Measurements from ENCODE around the gene APC. TPM values are rescaled to one million over a fixed set of nuclear protein-coding genes. Genes with fewer than 3 reads are reported as not detected.

APC gene
- total RNA-seq (2022) (24.9 and 31.8 TPM in 2 replicates), Bru-seq, nascent RNA (percentile 74 among the genes with signal in this experiment), BruChase-seq, experiment 1, labeled RNA remaining after a 6-hour chase (percentile 78 among the genes with signal in this experiment), BruChase-seq, experiment 2, labeled RNA remaining after a 2-hour chase (percentile 78 among the genes with signal in this experiment)
- long read RNA-seq, partial matches to known transcripts: 0 of 5 reads
- long read RNA-seq, other reads (novel, unspliced or antisense): 5 of 5 reads

GRCh38 chr5:112737463-112738190 is at the start of gene APC:
Gene APC, plus strand, starts transcription at chr5:112737885. Its CDS starts 17,006 bp downstream, at chr5:112754891.
- intact Hi-C loops (cut with micrococcal nuclease): loop anchor here (5.0 kb wide), 1 partner anchor 45 kb away; no protein-coding TSS in a partner anchor
- POLR2A ChIA-PET: interaction anchor here (0.8 to 4.7 kb wide), 11 partner anchors 8 to 317 kb away, joined by 3 to 44 read pairs (median 6); partner anchors contain the start of gene SRP19
- BruUV-seq (replicated peaks): no TSS peak
- TF ChIP-seq CTCF (IDR thresholded peaks at IDR 0.05; ENCODE audit: unreplicated experiment): no peak
- H3K27me3 Mint-ChIP-seq (ENCODE audit: insufficient read depth, unreplicated experiment): no peaks in the 10 kb centered on the region
- H3K4me1 Mint-ChIP-seq (ENCODE audit: insufficient read depth, unreplicated experiment): peaks cover 6% of the 10 kb centered on the region
- no peaks in the 10 kb centered on the region for H3K9me3 Mint-ChIP-seq (ENCODE audit: unreplicated experiment)
- CTCF ChIA-PET: interaction anchor here (0.6 to 6.2 kb wide), 6 partner anchors 14 to 191 kb away, joined by 3 to 38 read pairs (median 4); no protein-coding TSS in a partner anchor
- DNase-seq (ENCODE audit: unreplicated experiment): peak; percentile 91
- no peaks in the 10 kb centered on the region for H3K36me3 Mint-ChIP-seq (ENCODE audit: insufficient read depth, unreplicated experiment)
- H3K27ac Mint-ChIP-seq (ENCODE audit: low read depth, unreplicated experiment): peak within 1 kb of the TSS; percentile 92
- H3K4me3 Mint-ChIP-seq (ENCODE audit: unreplicated experiment): peak within 1 kb of the TSS; percentile 92

- no TSS peak for BruUV-seq (replicated peaks)
- Mint-ChIP-seq H3K9me3 (ENCODE audit: unreplicated experiment) (no peaks in the 10 kb centered on the region), H3K36me3 (ENCODE audit: insufficient read depth, unreplicated experiment) (no peaks in the 10 kb centered on the region), H3K27me3 (ENCODE audit: insufficient read depth, unreplicated experiment) (no peaks in the 10 kb centered on the region), H3K4me3 (ENCODE audit: unreplicated experiment) (no peak overlapping the region), H3K4me1 (ENCODE audit: insufficient read depth, unreplicated experiment) (no peaks in the 10 kb centered on the region), H3K27ac (ENCODE audit: low read depth, unreplicated experiment) (no peak overlapping the region)
- intact Hi-C loops (cut with micrococcal nuclease): no loop called here
- no peak for DNase-seq (ENCODE audit: unreplicated experiment)
- ChIA-PET CTCF (interaction anchor here (0.6 to 2.0 kb wide), 3 partner anchors 69 to 720 kb away, joined by 4 to 9 read pairs (median 9); no protein-coding TSS in a partner anchor), POLR2A (interaction anchor here (1.7 to 1.9 kb wide), 3 partner anchors 10 to 12 kb away, joined by 5 to 6 read pairs (median 5); no protein-coding TSS in a partner anchor)
- TF ChIP-seq CTCF (IDR thresholded peaks at IDR 0.05; ENCODE audit: unreplicated experiment): no peak
Measured at GRCh38 chr5:112689155-112689909, 48.4 kb upstream of the APC start.

GRCh38 chr5:112690605-112691338 is 46.9 kb upstream of the APC start:
- Mint-ChIP-seq H3K4me1 (ENCODE audit: insufficient read depth, unreplicated experiment) (no peaks in the 10 kb centered on the region), H3K36me3 (ENCODE audit: insufficient read depth, unreplicated experiment) (no peaks in the 10 kb centered on the region), H3K27me3 (ENCODE audit: insufficient read depth, unreplicated experiment) (no peaks in the 10 kb centered on the region), H3K4me3 (ENCODE audit: unreplicated experiment) (no peak overlapping the region), H3K9me3 (ENCODE audit: unreplicated experiment) (no peaks in the 10 kb centered on the region), H3K27ac (ENCODE audit: low read depth, unreplicated experiment) (no peak overlapping the region)
- POLR2A ChIA-PET: interaction anchor here (1.9 to 2.0 kb wide), 2 partner anchors 8 to 17 kb away, joined by 5 to 6 read pairs; no protein-coding TSS in a partner anchor
- intact Hi-C loops (cut with micrococcal nuclease): loop anchor here (1.0 to 5.0 kb wide), 5 partner anchors 47 to 272 kb away; partner anchors contain the start of gene APC
- CTCF ChIA-PET: interaction anchor here (0.7 to 2.2 kb wide), 3 partner anchors 10 to 72 kb away, joined by 3 to 13 read pairs (median 3); no protein-coding TSS in a partner anchor
- BruUV-seq (replicated peaks): no TSS peak
- TF ChIP-seq CTCF (IDR thresholded peaks at IDR 0.05; ENCODE audit: unreplicated experiment): no peak
- no peak for DNase-seq (ENCODE audit: unreplicated experiment)
